ENCODE measurements around the gene CSF1. TPM values are rescaled to one million over a fixed set of nuclear protein-coding genes. Genes with fewer than 3 reads are reported as not detected.

The CSF1 gene
- total RNA-seq = 128 and 161 TPM in 2 replicates

GRCh38 chr1:109910123-109910962 lies at the start of gene CSF1:
TSS of gene CSF1 (plus strand) at chr1:109910849. CDS start at chr1:109911024, 175 bp downstream.

Other genes with a start within 250 kb of the CSF1 start
- gene GSTM2, start 242.8 kb upstream of the CSF1 start, total RNA-seq = 27.7 and 31.9 TPM in 2 replicates
- 18.3 TPM in 1 of 2 replicates, not detected in the other for gene GSTM1, start 223.0 kb upstream of the CSF1 start, total RNA-seq
- 6.0 and 12.5 TPM in 2 replicates for gene GSTM5, start 198.6 kb upstream of the CSF1 start, total RNA-seq
- gene GSTM3, start 169.8 kb upstream of the CSF1 start, total RNA-seq = 70.7 and 124 TPM in 2 replicates
- gene EPS8L3, start 146.9 kb upstream of the CSF1 start, total RNA-seq = not detected in 2 replicates
- gene AHCYL1, start 73.9 kb downstream of the CSF1 start, total RNA-seq = 53.1 and 64.4 TPM in 2 replicates
- 51.7 and 62.8 TPM in 2 replicates for gene STRIP1, start 123.8 kb downstream of the CSF1 start, total RNA-seq
- gene ALX3, start 159.8 kb downstream of the CSF1 start, total RNA-seq = 0.36 and 1.9 TPM in 2 replicates
- gene UBL4B, start 201.6 kb downstream of the CSF1 start, total RNA-seq = 2.3 and 7.5 TPM in 2 replicates
- 0.24 and 0.97 TPM in 2 replicates for gene SLC6A17, start 239.6 kb downstream of the CSF1 start, total RNA-seq

Measured in hair follicle dermal papilla cell (primary cell).